SK-N-SH treated with all-trans-retinoic acid at 6 μM for 48 hours (cell line): ENCODE measurements around the gene KLHL29.

Source experiments
- ARNTL ChIP-seq: fragments of 450-650 bp; formaldehyde crosslinking; IDR thresholded peaks from 2 replicates; pipeline ENCODE4 v1.5.0; 2020; ENCODE audit warnings: low read depth, mild to moderate bottlenecking, moderate library complexity, borderline replicate concordance
- GLIS3 ChIP-seq: fragments of 250-450 bp; sonication (Bioruptor Pico); IDR thresholded peaks from 2 replicates; pipeline ENCODE4 v1.5.0; 2020; ENCODE audit warnings: mild to moderate bottlenecking, moderate library complexity
- PATZ1 ChIP-seq: fragments of 250-450 bp; sonication (Bioruptor Pico); IDR thresholded peaks from 2 replicates; pipeline ENCODE4 v1.8.0; 2020; ENCODE audit warnings: mild to moderate bottlenecking, moderate library complexity, borderline replicate concordance
- POU6F1 ChIP-seq: fragments of 250-450 bp; sonication (Bioruptor Pico); IDR thresholded peaks from 2 replicates; pipeline ENCODE4 v1.8.0; 2021; ENCODE audit warnings: low read depth, mild to moderate bottlenecking, moderate library complexity, borderline replicate concordance
- ZNF565 ChIP-seq: fragments of 450-650 bp; formaldehyde crosslinking; conservative IDR thresholded peaks from 2 replicates; pipeline ENCODE4 v1.5.0; 2020; ENCODE audit warnings: low read depth, mild to moderate bottlenecking, moderate library complexity
- ZNF8 ChIP-seq: fragments of 450-650 bp; formaldehyde crosslinking; IDR thresholded peaks from 2 replicates; pipeline ENCODE4 v1.5.0; 2020; ENCODE audit warnings: mild to moderate bottlenecking, moderate library complexity

- TF ChIP-seq GLIS3: no peak
- no peak for TF ChIP-seq ZNF565 (CRISPR knock-in tag)
- no peak for TF ChIP-seq ARNTL
- TF ChIP-seq PATZ1 (CRISPR knock-in tag): no peak
- TF ChIP-seq POU6F1 (CRISPR knock-in tag): no peak
- no peak for TF ChIP-seq ZNF8
These were observed 214.7 kb downstream of the KLHL29 start for GRCh38 chr2:23599667-23600066.
